DOHH2 (cell line): ENCODE measurements around the gene RNF146.

Source experiments
- H3F3A ChIP-seq: fragments of 200-600 bp; sonication (generic), shearing (Covaris generic); 2 replicates; pipeline ENCODE4 v1.6.0; 2016; ENCODE audit warnings: antibody characterized with exemption, mild to moderate bottlenecking; ENCODE audit not compliant: control insufficient read depth, insufficient read depth
- H3K27ac ChIP-seq: fragments of 200-600 bp; sonication (generic); 2 replicates; pipeline ENCODE4 v1.5.1; 2014; ENCODE audit warnings: low read depth, mild to moderate bottlenecking, low read length, moderate library complexity
- H3K27me3 ChIP-seq: fragments of 200-600 bp; sonication (generic); 2 replicates; pipeline ENCODE4 v1.6.1; 2014; ENCODE audit warnings: mild to moderate bottlenecking, low read length, mixed read lengths; ENCODE audit not compliant: control insufficient read depth
- H3K36me3 ChIP-seq: fragments of 200-600 bp; sonication (generic); 2 replicates; pipeline ENCODE4 v1.6.1; 2014; ENCODE audit warnings: mild to moderate bottlenecking, low read length, moderate library complexity, mixed read lengths; ENCODE audit not compliant: control insufficient read depth
- H3K4me1 ChIP-seq: fragments of 200-600 bp; sonication (generic); 2 replicates; pipeline ENCODE4 v1.6.1; 2014; ENCODE audit warnings: mild to moderate bottlenecking, low read length, mixed read lengths; ENCODE audit not compliant: control insufficient read depth
- H3K4me2 ChIP-seq: fragments of 200-600 bp; sonication (generic); 2 replicates; pipeline ENCODE4 v1.6.0; 2014; ENCODE audit warnings: mild to moderate bottlenecking, low read length, moderate library complexity
- H3K4me3 ChIP-seq: fragments of 200-600 bp; sonication (generic); 2 replicates; pipeline ENCODE4 v1.5.1; 2014; ENCODE audit warnings: mild to moderate bottlenecking, low read length, mixed read lengths
- H3K79me2 ChIP-seq: fragments of 200-600 bp; sonication (generic); 2 replicates; pipeline ENCODE4 v1.6.1; 2014; ENCODE audit warnings: mild to moderate bottlenecking, low read length, mixed read lengths; ENCODE audit not compliant: control insufficient read depth
- H3K9me2 ChIP-seq: fragments of 200-600 bp; sonication (generic); replicated peaks from 2 replicates; pipeline ENCODE4 v1.6.1; 2014; ENCODE audit warnings: mild to moderate bottlenecking, low read length, mixed read lengths; ENCODE audit not compliant: control insufficient read depth
- H3K9me3 ChIP-seq: fragments of 200-600 bp; sonication (generic); 2 replicates; pipeline ENCODE4 v1.6.1; 2014; ENCODE audit warnings: antibody characterized with exemption, low read length, mixed read lengths; ENCODE audit not compliant: control insufficient read depth, insufficient read depth
- H4K20me1 ChIP-seq: fragments of 200-600 bp; sonication (generic); 2 replicates; pipeline ENCODE4 v1.6.0; 2014; ENCODE audit warnings: low read depth, mild to moderate bottlenecking, antibody characterized with exemption, low read length, moderate library complexity; ENCODE audit not compliant: control insufficient read depth, insufficient read depth
- CTCF ChIP-seq: fragments of 200-600 bp; sonication (generic); IDR thresholded peaks from one replicate; pipeline ENCODE4 v1.5.1; 2014; ENCODE audit warnings: antibody characterized with exemption, mild to moderate bottlenecking, low read depth, low read length; ENCODE audit not compliant: poor library complexity, severe bottlenecking
- EZH2phosphoT487 ChIP-seq: fragments of 200-600 bp; sonication (generic); IDR thresholded peaks from 2 replicates; pipeline ENCODE4 v1.6.1; 2017; ENCODE audit warnings: borderline replicate concordance, mild to moderate bottlenecking, antibody characterized with exemption, low read length, moderate library complexity, mixed read lengths

RNF146 gene

GRCh38 chr6:127282184-127282583, 15.5 kb downstream of the RNF146 start:
- no peaks in the 10 kb centered on the region for H3K27me3 ChIP-seq
- H3K9me2 ChIP-seq: no peaks in the 10 kb centered on the region
- TF ChIP-seq EZH2phosphoT487: no peak
- TF ChIP-seq CTCF: no peak
- H3K4me1 ChIP-seq: peaks cover 4% of the 10 kb centered on the region; the same call in 1 of the 2 replicates
- H3F3A ChIP-seq: peaks cover 2% of the 10 kb centered on the region; the same call in 1 of the 2 replicates
- H3K4me3 ChIP-seq: no peak overlapping the region
- no peak overlapping the region for H3K27ac ChIP-seq
- H4K20me1 ChIP-seq: no peaks in the 10 kb centered on the region
- no peaks in the 10 kb centered on the region for H3K9me3 ChIP-seq
- H3K4me2 ChIP-seq: no peak overlapping the region
- peaks cover 43% of the 10 kb centered on the region for H3K36me3 ChIP-seq
- H3K79me2 ChIP-seq: peaks cover 12% of the 10 kb centered on the region

DNA sequence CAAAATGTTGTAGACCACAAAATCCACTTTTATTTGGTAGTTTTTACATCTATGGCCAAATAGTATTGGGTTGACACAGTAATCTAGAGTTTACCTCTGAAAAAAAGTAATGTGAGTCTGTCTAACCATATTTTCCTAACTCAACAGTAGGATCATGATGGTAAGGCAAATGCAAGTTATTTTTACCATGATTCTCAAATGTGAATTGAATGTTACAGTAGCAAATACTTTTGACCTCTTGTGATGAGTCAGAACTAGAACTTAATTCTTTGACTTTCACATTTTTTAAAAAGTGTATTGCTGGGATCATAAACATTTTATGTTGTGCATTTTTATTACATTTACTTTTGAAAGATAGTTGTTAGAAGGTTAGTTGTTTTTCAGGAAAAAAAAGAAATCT, 22.0 kb downstream of the RNF146 start:
- H3K9me3 ChIP-seq: no peaks in the 10 kb centered on the region
- H3K27ac ChIP-seq: no peak overlapping the region
- H3K4me2 ChIP-seq: no peak overlapping the region
- H3K4me3 ChIP-seq: no peak overlapping the region
- H3K9me2 ChIP-seq: no peaks in the 10 kb centered on the region
- no peaks in the 10 kb centered on the region for H3K79me2 ChIP-seq
- TF ChIP-seq CTCF (no peak), EZH2phosphoT487 (no peak)
- H3K27me3 ChIP-seq: no peaks in the 10 kb centered on the region
- no peaks in the 10 kb centered on the region for H3K4me1 ChIP-seq
- H3K36me3 ChIP-seq: peaks cover 49% of the 10 kb centered on the region
- no peaks in the 10 kb centered on the region for H4K20me1 ChIP-seq
- no peaks in the 10 kb centered on the region for H3F3A ChIP-seq

- Histone ChIP-seq H3F3A (no peaks in the 10 kb centered on the region), H4K20me1 (no peaks in the 10 kb centered on the region), H3K27ac (no peak overlapping the region), H3K9me2 (no peaks in the 10 kb centered on the region), H3K9me3 (no peaks in the 10 kb centered on the region), H3K4me2 (no peak overlapping the region), H3K36me3 (peaks cover 49% of the 10 kb centered on the region), H3K4me3 (no peak overlapping the region), H3K4me1 (no peaks in the 10 kb centered on the region), H3K79me2 (no peaks in the 10 kb centered on the region), H3K27me3 (no peaks in the 10 kb centered on the region)
- no peak for TF ChIP-seq CTCF
- TF ChIP-seq EZH2phosphoT487: no peak
These were observed 23.3 kb downstream of the RNF146 start for GRCh38 chr6:127289934-127290333.
